ENCODE data around the gene ZNF709. TPM values are rescaled to one million over a fixed set of nuclear protein-coding genes. Genes with fewer than 3 reads are reported as not detected.
A peak's percentile ranks its signal among the peaks of the same experiment; 100 is the strongest.

The ZNF709 gene
- total RNA-seq, 1 experiment from 2014 or later = 0.77 TPM

- no TSS peak for BruUV-seq (replicated peaks)
These were observed 41.9 kb upstream of the ZNF709 start for GRCh38 chr19:12526542-12526941.

GRCh38 chr19:12521996-12522395 lies 37.4 kb upstream of the ZNF709 start:
- ATAC-seq (no peak), DNase-seq (no peak)
- 0 out of 2 replicates have a peak, but pooled peaks have one; percentile 20 for TF ChIP-seq CTCF (conservative IDR thresholded peaks at IDR 0.05; ENCODE audit: low read depth, low read length)
- no peak for TF ChIP-seq EZH2 (IDR thresholded peaks at IDR 0.05; ENCODE audit: low read length, unreplicated experiment)
- intact Hi-C loops (cut with micrococcal nuclease) = no loop called here
- no peak overlapping the region for H3K4me2 ChIP-seq (ENCODE audit: low read length)
- H4K20me1 ChIP-seq (ENCODE audit: low read length) = no peaks in the 10 kb centered on the region
- peaks cover 64% of the 10 kb centered on the region for H3K36me3 ChIP-seq (ENCODE audit: low read depth, low read length)
- H3K4me3 ChIP-seq (ENCODE audit: low read length) = no peak overlapping the region
- CTCF ChIA-PET = no interaction called here
- no peaks in the 10 kb centered on the region for H3K4me1 ChIP-seq (ENCODE audit: insufficient read depth, low read length)
- no TSS peak for BruUV-seq (replicated peaks)
- POLR2A ChIA-PET (ENCODE audit: unreplicated experiment) = no interaction called here
- H3K27me3 ChIP-seq (ENCODE audit: low read length) = no peaks in the 10 kb centered on the region
- H2AFZ ChIP-seq (ENCODE audit: low read length) = no peak overlapping the region
- H3K9me2 ChIP-seq (replicated peaks; ENCODE audit: low read length) = no peaks in the 10 kb centered on the region
- H3F3A ChIP-seq (ENCODE audit: low read length, unreplicated experiment) = no peaks in the 10 kb centered on the region
- no peaks in the 10 kb centered on the region for H3K79me2 ChIP-seq (ENCODE audit: low read length)
- H3K9me3 ChIP-seq (ENCODE audit: low read length) = peaks cover 61% of the 10 kb centered on the region
- H3K9ac ChIP-seq (ENCODE audit: low read length) = no peak overlapping the region
- H3K27ac ChIP-seq (ENCODE audit: low read length) = no peak overlapping the region

More at GRCh38 chr19:12526542-12526941, 41.9 kb upstream of the ZNF709 start:
- H3K4me2 ChIP-seq (ENCODE audit: low read length) = no peak overlapping the region
- intact Hi-C loops (cut with micrococcal nuclease) = no loop called here
- no peaks in the 10 kb centered on the region for H3F3A ChIP-seq (ENCODE audit: low read length, unreplicated experiment)
- no peak overlapping the region for H3K9ac ChIP-seq (ENCODE audit: low read length)
- TF ChIP-seq EZH2phosphoT487 (IDR thresholded peaks at IDR 0.05; ENCODE audit: borderline replicate concordance, low read length) (no peak), EZH2 (IDR thresholded peaks at IDR 0.05; ENCODE audit: low read length, unreplicated experiment) (no peak), CTCF (conservative IDR thresholded peaks at IDR 0.05; ENCODE audit: low read depth, low read length) (no peak)
- H3K4me1 ChIP-seq (ENCODE audit: insufficient read depth, low read length) = no peaks in the 10 kb centered on the region
- H3K36me3 ChIP-seq (ENCODE audit: low read depth, low read length) = peaks cover 86% of the 10 kb centered on the region
- no peaks in the 10 kb centered on the region for H3K9me2 ChIP-seq (replicated peaks; ENCODE audit: low read length)
- no peak overlapping the region for H2AFZ ChIP-seq (ENCODE audit: low read length)
- no peaks in the 10 kb centered on the region for H4K20me1 ChIP-seq (ENCODE audit: low read length)
- ATAC-seq = no peak
- peak overlapping the region; percentile 1; the same call in 1 of the 2 replicates for H3K4me3 ChIP-seq (ENCODE audit: low read length)
- no peak for DNase-seq
- no peak overlapping the region for H3K27ac ChIP-seq (ENCODE audit: low read length)
- CTCF ChIA-PET = no interaction called here
- no peaks in the 10 kb centered on the region for H3K79me2 ChIP-seq (ENCODE audit: low read length)
- H3K9me3 ChIP-seq (ENCODE audit: low read length) = peaks cover 81% of the 10 kb centered on the region
- POLR2A ChIA-PET (ENCODE audit: unreplicated experiment) = no interaction called here
- no peaks in the 10 kb centered on the region for H3K27me3 ChIP-seq (ENCODE audit: low read length)

GRCh38 chr19:12513531-12514061 lies 29.0 kb upstream of the ZNF709 start:
- no peak overlapping the region for H3K4me2 ChIP-seq (ENCODE audit: low read length)
- BruUV-seq (replicated peaks) = no TSS peak
- no peak overlapping the region for H3K4me3 ChIP-seq (ENCODE audit: low read length)
- no peaks in the 10 kb centered on the region for H4K20me1 ChIP-seq (ENCODE audit: low read length)
- H2AFZ ChIP-seq (ENCODE audit: low read length) = no peak overlapping the region
- H3K27ac ChIP-seq (ENCODE audit: low read length) = no peak overlapping the region
- H3K9ac ChIP-seq (ENCODE audit: low read length) = no peak overlapping the region
- no peaks in the 10 kb centered on the region for H3K4me1 ChIP-seq (ENCODE audit: insufficient read depth, low read length)
- no peak for ATAC-seq
- H3K27me3 ChIP-seq (ENCODE audit: low read length) = no peaks in the 10 kb centered on the region
- peaks cover 61% of the 10 kb centered on the region for H3K9me3 ChIP-seq (ENCODE audit: low read length)
- H3K36me3 ChIP-seq (ENCODE audit: low read depth, low read length) = peaks cover 19% of the 10 kb centered on the region
- POLR2A ChIA-PET (ENCODE audit: unreplicated experiment) = no interaction called here
- no peaks in the 10 kb centered on the region for H3K79me2 ChIP-seq (ENCODE audit: low read length)
- H3K9me2 ChIP-seq (replicated peaks; ENCODE audit: low read length) = no peaks in the 10 kb centered on the region
- DNase-seq = no peak
- no peaks in the 10 kb centered on the region for H3F3A ChIP-seq (ENCODE audit: low read length, unreplicated experiment)
- TF ChIP-seq EZH2phosphoT487 (IDR thresholded peaks at IDR 0.05; ENCODE audit: borderline replicate concordance, low read length) = no peak
- CTCF ChIA-PET = no interaction called here
- intact Hi-C loops (cut with micrococcal nuclease) = no loop called here

All from PC-3 (cell line).